ENCODE results near the gene ZNF77.
A peak's percentile ranks its signal among the peaks of the same experiment; 100 is the strongest.
"Not testable (repeated sequence)": the region's sequence is repeated elsewhere in the genome, so short reads cannot be mapped to it uniquely, and the experiment has no call there.

ZNF77 gene

GRCh38 chr19:2906631-2907195 is 38.1 kb downstream of the ZNF77 start:
- DNase-seq = no peak

- no peak for DNase-seq
Measured at GRCh38 chr19:2905918-2906519, 38.8 kb downstream of the ZNF77 start.

- DNase-seq = not testable (repeated sequence)
Measured at GRCh38 chr19:2903326-2903725, 41.4 kb downstream of the ZNF77 start.

- no peak for DNase-seq
Measured at GRCh38 chr19:2902590-2903218, 42.1 kb downstream of the ZNF77 start.

- DNase-seq = peak; percentile 92 to 99
Measured at GRCh38 chr19:2900296-2901252, 44.2 kb downstream of the ZNF77 start, which contains the start of gene ZNF57. TSS of gene ZNF57 (plus strand) at chr19:2900928. CDS start at chr19:2901046, 118 bp downstream.

GRCh38 chr19:2896694-2897093 is 48.1 kb downstream of the ZNF77 start:
- no peak for DNase-seq

GRCh38 chr19:2890531-2890930 is 54.2 kb downstream of the ZNF77 start:
- DNase-seq = peak in 1 of 2 experiments; percentile 27

GRCh38 chr19:2888731-2889224 is 56.0 kb downstream of the ZNF77 start:
- no peak for DNase-seq

- peak in 1 of 2 experiments; percentile 74 for DNase-seq
Measured at GRCh38 chr19:2887391-2887914, 57.3 kb downstream of the ZNF77 start.

- no peak for DNase-seq
Measured at GRCh38 chr19:2885736-2886135, 59.0 kb downstream of the ZNF77 start.

GRCh38 chr19:2883686-2884439 is 60.9 kb downstream of the ZNF77 start:
- DNase-seq = no peak
